Ishikawa (cell line): ENCODE measurements around the gene ACTG1.

Experiments
- CEBPB ChIP-seq: IDR thresholded peaks from 2 replicates; pipeline ENCODE4 v1.6.1; 2012
- CREB1 ChIP-seq: IDR thresholded peaks from 2 replicates; pipeline ENCODE4 v1.6.1; 2012; ENCODE audit warnings: low read depth
- EGR1 ChIP-seq: IDR thresholded peaks from 2 replicates; pipeline ENCODE4 v1.6.1; 2012
- EP300 ChIP-seq: IDR thresholded peaks from 2 replicates; pipeline ENCODE4 v1.6.1; 2012; ENCODE audit warnings: borderline replicate concordance
- FOXM1 ChIP-seq: IDR thresholded peaks from 2 replicates; pipeline ENCODE4 v1.6.1; 2012; ENCODE audit warnings: low read depth, borderline replicate concordance
- MAX ChIP-seq: IDR thresholded peaks from 2 replicates; pipeline ENCODE4 v1.6.1; 2012
- NFIC ChIP-seq: IDR thresholded peaks from 2 replicates; pipeline ENCODE4 v1.6.1; 2012
- RAD21 ChIP-seq: IDR thresholded peaks from 2 replicates; pipeline ENCODE4 v1.6.1; 2012; ENCODE audit warnings: low read depth
- REST ChIP-seq: IDR thresholded peaks from 2 replicates; pipeline ENCODE4 v1.6.1; 2012; ENCODE audit warnings: low read depth, mild to moderate bottlenecking
- TAF1 ChIP-seq: IDR thresholded peaks from 2 replicates; pipeline ENCODE4 v1.6.1; 2012; ENCODE audit warnings: low read depth, mild to moderate bottlenecking
- TCF12 ChIP-seq: IDR thresholded peaks from 2 replicates; pipeline ENCODE4 v1.6.1; 2012; ENCODE audit warnings: low read depth
- TEAD4 ChIP-seq: IDR thresholded peaks from 2 replicates; pipeline ENCODE4 v1.6.1; 2012
- USF1 ChIP-seq: IDR thresholded peaks from 2 replicates; pipeline ENCODE4 v1.6.1; 2012
- YY1 ChIP-seq: IDR thresholded peaks from 2 replicates; pipeline ENCODE4 v1.6.1; 2012; ENCODE audit warnings: low read depth
- ZBTB7A ChIP-seq: IDR thresholded peaks from 2 replicates; pipeline ENCODE4 v1.6.1; 2012; ENCODE audit warnings: low read depth

The ACTG1 gene

GRCh38 chr17:81511554-81511803 lies 1.1 kb downstream of the ACTG1 start:
- TF ChIP-seq USF1, result no peak
- TF ChIP-seq TAF1, result no peak
- TF ChIP-seq NFIC, result no peak
- no peak for TF ChIP-seq ZBTB7A
- no peak for TF ChIP-seq EP300
- no peak for TF ChIP-seq TEAD4
- no peak for TF ChIP-seq REST

- TF ChIP-seq REST (no peak), RAD21 (no peak), CREB1 (no peak), NFIC (no peak), CEBPB (no peak), ZBTB7A (no peak), FOXM1 (no peak), USF1 (no peak), EP300 (no peak), YY1 (no peak), TAF1 (no peak), TEAD4 (no peak), TCF12 (no peak), MAX (no peak), EGR1 (no peak)
Observed at GRCh38 chr17:81510785-81511553, 1.6 kb downstream of the ACTG1 start.

- no peak for TF ChIP-seq TEAD4
- no peak for TF ChIP-seq TAF1
- no peak for TF ChIP-seq MAX
- no peak for TF ChIP-seq USF1
- no peak for TF ChIP-seq EP300
- no peak for TF ChIP-seq FOXM1
- TF ChIP-seq EGR1, result no peak
- TF ChIP-seq YY1, result no peak
- no peak for TF ChIP-seq REST
- no peak for TF ChIP-seq TCF12
- TF ChIP-seq CREB1, result no peak
- TF ChIP-seq NFIC, result no peak
- TF ChIP-seq ZBTB7A, result no peak
- no peak for TF ChIP-seq RAD21
- no peak for TF ChIP-seq CEBPB
Observed at GRCh38 chr17:81509972-81510784, 2.4 kb downstream of the ACTG1 start.
